HG02981 (cell line): ENCODE results near the gene ARF5.

Source experiments
- ATAC-seq: cut with Tn5 transposase; IDR thresholded peaks from one replicate; pipeline ENCODE4 v1.9.1; 2021; ENCODE audit warnings: mild to moderate bottlenecking, moderate library complexity; ENCODE audit not compliant: unreplicated experiment

The ARF5 gene

DNA sequence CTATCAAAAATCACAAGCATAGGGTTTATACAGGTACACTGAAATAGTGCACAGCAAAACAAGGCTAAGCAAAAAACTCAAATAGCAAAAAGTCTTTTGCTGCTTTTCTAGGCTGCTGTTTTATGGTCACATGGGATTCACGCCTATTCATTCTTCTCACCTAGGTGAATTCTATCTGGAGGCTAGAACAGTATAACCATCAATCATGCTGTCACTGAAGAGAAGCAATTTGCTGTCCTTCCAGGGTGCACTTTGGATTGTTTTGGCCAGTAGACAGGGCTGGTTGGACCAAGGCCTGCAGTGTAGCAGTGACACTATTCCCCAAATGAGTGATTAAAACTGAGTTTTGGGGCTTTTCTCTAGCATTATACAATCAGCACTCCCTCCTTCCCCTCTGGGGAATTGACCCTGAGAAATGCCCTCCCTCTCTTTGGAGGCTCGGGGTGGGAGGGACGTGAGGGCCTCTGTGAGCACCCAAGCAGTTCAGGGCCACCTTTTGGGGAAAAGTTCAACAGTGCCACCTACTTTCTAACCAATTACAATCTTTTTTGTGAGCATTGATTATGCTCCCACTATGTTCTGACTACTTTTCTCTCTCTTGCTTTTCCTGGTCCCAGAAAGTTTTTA lies 47.6 kb downstream of the ARF5 start:
- ATAC-seq, result no peak

DNA sequence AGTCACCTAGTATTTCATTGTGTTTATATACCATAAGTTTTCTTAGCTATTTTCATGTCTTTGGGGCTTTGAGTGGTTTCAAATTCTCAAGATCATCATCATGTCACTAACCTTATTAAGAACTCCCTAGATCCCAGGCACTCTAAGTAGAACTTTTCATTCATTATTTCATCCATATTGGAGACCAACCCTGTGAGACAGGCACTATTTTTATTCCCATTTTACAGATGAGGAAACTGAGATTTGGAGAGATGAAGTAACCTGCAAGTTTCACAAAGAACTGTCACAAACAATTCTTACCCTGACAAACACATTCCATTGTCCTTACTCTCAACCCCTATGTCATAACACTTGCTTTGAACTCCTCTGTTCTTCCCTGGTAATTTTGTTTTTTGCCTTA lies 50.0 kb downstream of the ARF5 start:
- no peak for ATAC-seq
